DMS53 (cell line): ENCODE measurements around the gene AGXT.

Experiments used
- DNase-seq: peaks from one replicate; lab custom pipeline; 2025; lab: John Stamatoyannopoulos, UW

AGXT gene

GRCh38 chr2:240886678-240887609 is 18.3 kb downstream of the AGXT start:
- peak; percentile 51 for DNase-seq

DNA sequence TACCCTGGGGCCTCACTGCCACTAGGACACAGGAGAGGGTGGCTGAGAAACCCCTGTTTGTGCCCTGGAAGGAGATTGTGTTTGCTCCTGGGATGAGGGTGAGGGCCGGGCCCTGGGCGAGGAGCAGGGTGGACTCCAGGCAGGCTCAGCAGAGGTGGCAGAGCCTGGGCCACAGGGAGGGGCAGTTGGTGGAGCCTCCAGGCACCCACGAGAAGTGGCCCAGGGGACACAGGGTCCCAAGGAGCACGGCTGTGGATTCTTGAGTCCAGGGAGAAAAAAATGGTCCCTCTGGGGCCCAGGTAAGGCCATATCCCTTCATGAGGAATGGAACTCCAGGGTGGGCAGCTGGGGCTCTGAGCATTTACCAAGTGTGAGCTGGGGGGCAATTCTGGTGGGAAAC is 19.0 kb downstream of the AGXT start:
- no peak for DNase-seq

GRCh38 chr2:240888130-240888889 is 19.7 kb downstream of the AGXT start:
- no peak for DNase-seq

DNA sequence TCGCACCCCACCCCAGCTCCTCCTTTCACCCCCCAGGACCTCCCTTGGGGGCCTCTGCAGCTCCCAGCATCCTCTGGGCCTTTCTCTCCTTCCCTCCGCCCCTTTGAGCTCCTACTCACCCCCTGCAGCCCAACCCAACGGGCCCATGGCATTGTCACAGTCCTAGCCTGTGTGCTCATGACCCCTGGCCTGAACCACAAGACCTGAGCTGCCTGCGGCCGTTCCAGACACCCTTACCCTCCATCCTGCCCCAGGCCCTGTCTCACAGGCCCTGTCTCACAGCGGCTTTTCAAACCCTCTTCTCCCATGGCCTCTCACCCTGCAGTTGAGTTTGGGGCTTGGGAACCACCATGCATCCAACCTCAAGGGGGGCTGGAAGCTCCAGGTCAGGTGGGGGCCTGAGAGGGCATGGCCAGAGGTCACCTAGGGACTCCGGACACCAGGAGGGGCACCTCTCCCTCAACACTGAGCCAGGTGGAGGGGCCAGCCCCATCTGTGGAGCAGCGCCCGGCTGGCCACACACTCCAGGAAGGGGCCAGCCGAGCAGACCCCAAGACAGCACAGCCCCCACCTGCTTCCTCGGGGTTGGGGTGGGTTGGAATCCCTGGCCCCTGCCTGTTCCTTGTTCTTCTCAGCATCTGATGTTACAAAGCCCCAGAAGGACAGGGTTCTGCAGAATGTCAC is 20.4 kb downstream of the AGXT start:
- DNase-seq: no peak

- no peak for DNase-seq
Observed at GRCh38 chr2:240889601-240890560, 21.3 kb downstream of the AGXT start.

DNA sequence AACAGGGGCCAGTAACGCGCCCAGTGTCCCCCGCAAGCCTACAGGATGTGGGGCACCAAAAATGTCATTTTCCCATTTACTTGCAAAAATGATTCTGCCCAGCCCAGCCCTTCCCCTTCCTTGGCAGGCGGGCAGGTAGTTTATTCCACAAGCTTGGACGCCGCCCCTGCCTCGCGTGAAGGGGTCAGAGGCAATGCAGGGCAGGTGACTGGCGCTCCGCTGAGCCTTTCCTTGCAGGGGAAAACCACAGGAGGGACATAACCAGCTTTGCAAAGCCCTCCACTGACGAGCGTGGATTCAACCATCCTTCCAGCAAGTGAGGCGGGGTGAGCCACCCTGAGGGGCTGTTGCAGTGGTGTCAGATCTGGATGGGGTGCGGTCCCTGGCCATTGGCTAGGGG is 22.1 kb downstream of the AGXT start:
- DNase-seq: no peak

DNA sequence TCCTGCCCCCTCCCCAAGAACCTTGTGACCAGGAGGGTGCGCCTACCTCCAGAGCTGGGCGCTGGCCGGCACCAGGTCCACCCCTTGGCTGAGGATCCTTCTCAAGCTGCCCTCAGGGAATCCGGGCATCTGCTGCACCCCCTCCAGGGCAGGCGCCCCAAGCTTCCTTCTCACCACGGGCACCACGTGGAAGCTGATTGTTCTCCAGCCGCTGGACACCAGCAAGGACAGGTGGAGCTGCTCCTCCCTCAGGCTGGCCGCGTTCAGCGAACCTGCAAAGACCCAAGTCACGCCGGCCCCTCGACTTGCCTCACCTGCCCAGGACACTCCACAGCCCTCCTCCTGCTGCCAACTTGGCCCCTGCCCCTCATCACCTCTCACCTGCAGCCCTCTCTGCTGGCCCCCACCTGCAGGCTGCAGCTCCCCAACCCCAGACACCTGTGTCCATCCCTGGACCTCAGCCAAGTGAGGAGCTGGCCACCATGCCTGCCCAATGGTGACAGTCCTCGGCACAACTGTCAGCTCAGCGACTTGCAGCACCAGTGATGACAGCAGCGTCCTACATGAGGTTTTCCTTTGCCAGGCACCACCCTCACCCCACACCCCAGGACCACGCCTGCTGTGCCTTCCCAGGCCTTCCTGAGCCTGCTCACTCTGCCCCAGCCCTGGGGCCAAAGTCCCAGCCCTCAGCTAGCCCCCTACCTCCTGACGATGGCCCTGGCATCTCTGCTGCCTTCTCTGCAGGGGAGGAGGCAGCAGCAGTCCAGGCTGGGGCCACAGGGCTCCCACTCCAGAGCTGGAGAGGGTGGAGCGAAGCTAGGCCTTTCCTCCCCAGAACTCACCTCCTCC is 23.1 kb downstream of the AGXT start:
- no peak for DNase-seq

DNA sequence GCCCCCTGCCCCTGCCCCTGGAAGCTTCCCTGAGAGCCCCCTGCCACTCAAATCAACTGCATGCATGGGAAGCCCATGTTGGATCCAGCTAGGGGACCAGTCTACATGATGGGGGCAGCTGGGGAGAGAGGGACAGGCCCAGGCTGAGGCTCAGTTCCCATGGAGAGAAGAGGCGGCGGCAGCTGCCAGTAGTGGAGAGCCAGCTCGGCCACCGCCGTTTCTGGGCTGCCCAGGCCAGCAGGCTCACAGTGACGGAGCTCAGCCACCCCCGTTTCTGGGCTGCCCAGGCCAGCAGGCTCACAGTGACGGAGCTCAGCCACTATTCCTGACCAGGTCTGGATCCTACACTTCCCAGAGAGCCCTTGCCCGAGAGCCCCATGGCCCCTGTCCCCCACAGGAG is 23.7 kb downstream of the AGXT start:
- DNase-seq: no peak

- DNase-seq: no peak
Observed at GRCh38 chr2:240892925-240893324, 24.3 kb downstream of the AGXT start.

DNA sequence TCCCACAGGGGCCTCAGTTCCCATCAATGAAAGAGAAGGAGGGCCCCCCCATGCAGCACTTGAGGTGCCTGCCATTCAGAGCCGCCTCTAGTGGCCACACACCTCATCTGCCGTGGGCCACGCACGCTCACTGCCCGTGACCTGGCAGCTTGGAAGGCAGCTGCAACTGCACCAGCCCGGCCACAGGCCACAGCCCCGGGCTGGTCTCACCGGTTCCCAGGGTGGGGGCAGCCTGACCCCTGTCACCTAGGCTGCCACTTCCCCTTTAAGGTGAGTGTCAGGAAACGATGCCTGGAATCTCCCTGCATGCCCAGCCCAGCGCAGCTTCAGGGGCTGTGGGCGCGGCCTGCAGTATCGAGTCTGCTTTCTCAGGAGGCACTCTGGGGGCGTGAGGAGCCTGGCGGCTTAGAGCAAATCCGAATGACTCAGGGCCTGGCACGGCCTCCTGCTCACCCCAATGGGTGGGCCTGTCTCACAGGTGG is 24.8 kb downstream of the AGXT start:
- DNase-seq: no peak

- DNase-seq: no peak
Observed at GRCh38 chr2:240894006-240894405, 25.4 kb downstream of the AGXT start.

DNA sequence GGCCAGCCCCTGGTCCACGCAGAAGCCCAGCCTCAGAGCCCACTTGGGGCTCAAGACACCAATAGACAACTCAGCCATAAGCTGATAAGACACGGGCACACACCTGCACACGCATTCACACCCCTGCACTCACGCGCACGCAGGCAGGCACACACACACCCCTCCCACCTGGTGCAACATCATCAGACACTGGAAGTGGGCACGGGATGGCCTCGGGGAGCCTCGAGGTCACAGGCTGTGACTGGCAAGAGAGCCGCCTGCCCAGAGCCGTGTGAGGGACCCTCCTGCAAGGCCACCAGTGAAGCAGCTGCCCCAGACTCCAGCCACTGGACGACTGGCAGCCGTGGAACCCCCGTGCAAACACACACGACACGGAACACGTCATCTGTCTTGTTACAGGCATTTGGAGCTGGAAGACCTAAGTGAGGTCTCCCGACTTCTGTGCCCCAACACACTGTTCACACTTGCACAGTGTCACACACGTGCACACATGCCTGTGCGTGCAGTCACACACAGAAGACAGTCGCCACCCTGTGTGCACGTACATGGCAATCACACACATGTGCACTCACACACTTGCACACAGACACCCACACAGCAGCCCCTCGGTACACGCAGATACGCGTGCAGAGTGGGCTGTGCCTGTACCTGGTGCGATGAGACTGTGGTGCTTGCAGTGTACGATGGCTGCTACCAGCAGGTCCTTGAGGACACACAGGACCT is 26.4 kb downstream of the AGXT start:
- peak; percentile 43 for DNase-seq

DNA sequence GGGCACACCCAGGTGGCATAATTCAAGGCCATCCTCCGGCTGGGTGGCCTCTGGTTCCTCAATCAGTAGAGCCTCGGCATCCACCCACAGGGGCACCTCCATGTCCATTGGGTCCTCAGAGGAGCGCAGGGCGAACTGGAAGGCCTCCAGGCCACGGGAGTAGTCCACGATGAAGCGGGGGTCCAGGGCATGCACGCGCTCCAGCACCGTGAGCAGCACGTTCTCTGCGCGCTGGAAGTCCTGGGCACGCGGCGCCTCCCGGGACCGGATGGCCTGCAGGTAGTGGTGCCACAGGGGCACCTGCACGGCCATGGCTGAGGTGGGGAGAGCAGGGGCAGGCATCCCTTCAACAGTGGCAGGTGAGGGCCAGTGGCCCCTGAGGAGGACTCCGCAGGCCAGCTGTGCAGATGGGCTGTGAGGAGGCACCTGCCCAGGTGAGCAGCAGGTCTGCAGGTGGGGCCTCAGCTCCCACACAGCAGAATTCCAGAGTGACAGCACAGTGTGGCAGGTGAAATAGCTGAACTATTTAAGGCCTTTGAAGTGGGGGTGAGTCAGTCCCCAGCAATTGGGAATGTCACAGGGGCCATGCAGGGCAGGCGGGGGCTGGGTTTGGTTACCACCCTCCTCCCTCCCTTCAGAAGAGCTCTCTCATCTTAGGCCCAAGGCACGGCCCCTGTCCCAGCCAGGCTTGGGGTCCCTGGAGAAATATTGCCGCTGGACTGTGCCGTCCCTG is 27.2 kb downstream of the AGXT start, which contains the start of gene MAB21L4:
TSS of gene MAB21L4 (minus strand) at position 501 of the 733 bp plus-strand sequence. CDS start at position 342, 159 bp downstream.
- DNase-seq: peak; percentile 86

DNA sequence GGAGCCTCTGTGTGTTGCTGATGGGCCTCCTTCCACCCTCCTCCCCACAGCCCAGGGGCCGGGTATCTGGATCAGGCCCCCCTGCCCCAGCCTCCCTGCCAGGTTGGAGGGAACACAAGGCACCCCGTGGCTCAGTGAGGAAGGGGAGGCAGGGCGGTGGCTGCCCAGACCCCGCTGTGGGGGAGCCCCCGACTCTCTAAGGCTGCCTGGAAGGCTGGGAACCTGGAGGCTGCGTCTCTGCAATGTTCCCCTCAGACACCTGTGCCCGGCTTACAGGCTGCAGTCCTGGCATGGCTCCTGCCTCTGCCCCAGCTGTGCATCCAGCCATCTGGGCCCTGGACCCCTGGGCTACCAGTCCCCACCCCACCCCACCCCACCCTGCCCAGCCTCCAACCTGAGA is 27.8 kb downstream of the AGXT start:
- DNase-seq: no peak

DNA sequence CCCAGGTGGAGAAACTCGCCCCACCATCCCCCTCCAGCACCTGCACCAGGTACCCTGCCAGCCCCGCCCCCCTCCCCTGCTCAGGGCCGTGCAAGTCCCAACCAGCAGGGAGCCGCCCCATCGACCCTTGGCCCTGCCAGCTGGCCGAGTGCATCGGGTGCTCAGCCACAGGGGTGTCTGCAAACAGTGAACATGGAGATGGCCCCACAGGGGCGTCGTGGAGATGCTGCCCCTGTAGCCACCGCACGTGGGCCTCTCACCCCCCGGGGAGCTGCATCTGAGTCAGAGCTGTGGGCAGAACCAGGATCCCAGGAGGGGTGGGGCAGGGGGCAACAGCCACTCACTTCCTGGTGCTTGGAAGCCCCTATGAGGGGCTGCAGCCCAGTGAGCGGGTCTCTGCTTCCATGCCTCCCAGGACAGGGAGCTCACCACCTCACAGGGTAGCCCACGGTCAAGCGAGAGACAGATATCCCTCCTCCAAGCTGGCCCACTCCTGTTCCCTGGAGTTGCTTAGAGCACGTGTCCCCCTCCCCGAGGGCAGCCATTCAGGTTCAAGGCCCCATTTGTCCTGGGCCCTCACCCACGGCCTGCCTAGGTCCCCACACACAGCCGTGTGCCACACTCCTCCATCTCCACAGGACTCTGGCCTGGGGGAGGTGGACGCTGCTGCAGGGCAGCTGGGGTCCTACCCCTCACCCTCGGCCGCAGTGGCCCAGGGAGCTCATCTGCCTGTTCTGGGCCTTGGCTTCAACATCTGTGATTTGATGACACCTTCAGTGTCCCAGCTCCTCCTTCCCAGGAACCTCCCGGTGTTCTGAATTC is 28.5 kb downstream of the AGXT start:
- DNase-seq: peak; percentile 90

GRCh38 chr2:240898108-240898730 is 29.6 kb downstream of the AGXT start:
- DNase-seq: no peak

DNA sequence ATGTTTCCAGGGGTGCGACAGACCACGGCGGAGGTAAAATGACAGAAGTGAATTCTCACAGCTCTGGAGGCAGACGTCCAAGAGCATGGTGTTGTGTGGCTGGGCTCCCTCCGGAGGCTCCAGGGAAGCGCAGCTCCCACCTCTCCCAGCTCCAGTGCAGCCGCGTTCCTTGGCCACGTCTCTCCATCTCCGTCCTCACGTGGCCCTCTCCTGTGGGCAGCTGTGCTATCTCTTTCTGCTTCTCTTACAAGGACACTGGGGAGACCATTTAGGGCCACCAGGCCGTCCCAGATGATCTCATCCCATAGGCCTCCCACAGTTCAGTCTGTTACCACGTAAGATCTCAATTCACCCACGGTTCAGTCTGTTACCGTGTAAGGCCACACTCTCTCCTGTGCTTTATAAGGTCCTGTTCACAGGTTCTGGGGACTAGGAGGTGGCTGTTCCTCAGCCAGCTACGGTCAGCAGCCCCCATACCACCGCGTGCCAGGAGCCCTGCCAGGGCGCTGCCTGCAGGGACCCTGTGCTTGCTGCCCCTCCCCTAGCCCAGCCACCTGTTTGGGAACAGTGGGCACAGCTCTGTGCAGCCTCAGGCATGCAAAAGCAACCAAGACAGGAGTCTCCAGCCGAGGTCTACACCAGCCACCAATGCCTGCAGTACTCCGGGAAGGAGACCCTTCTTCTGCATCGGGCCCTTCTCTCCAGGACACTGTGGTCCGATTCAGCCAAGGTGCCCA is 30.3 kb downstream of the AGXT start:
- DNase-seq: no peak
